SU-DHL-6 (cell line): Measurements from ENCODE around the gene RNF8.

Experiments used
- H2AFZ ChIP-seq: fragments of 200-600 bp; sonication (generic); 2 replicates; pipeline ENCODE4 v1.6.1; 2014; ENCODE audit warnings: low read depth, mild to moderate bottlenecking, moderate library complexity, mixed read lengths, antibody characterized with exemption, low read length; ENCODE audit not compliant: severe bottlenecking
- H3F3A ChIP-seq: fragments of 200-600 bp; shearing (Covaris generic); 2 replicates; pipeline ENCODE4 v1.6.0; 2016; ENCODE audit warnings: antibody characterized with exemption, mild to moderate bottlenecking; ENCODE audit not compliant: insufficient read depth
- H3K27ac ChIP-seq: fragments of 200-600 bp; sonication (generic); 2 replicates; pipeline ENCODE4 v1.5.1; 2016; ENCODE audit warnings: low read depth, mild to moderate bottlenecking, low read length, moderate library complexity, mixed read lengths
- H3K27me3 ChIP-seq: fragments of 200-600 bp; sonication (generic), shearing (Covaris generic); 2 replicates; pipeline ENCODE4 v1.6.0; 2014; ENCODE audit warnings: mild to moderate bottlenecking, low read length
- H3K36me3 ChIP-seq: fragments of 200-600 bp; sonication (generic); 2 replicates; pipeline ENCODE4 v1.6.1; 2014; ENCODE audit warnings: mild to moderate bottlenecking, low read length, mixed read lengths
- H3K4me2 ChIP-seq: fragments of 300-600, 200-600 bp; shearing (Covaris generic), sonication (generic); 2 replicates; pipeline ENCODE4 v1.6.0; 2014; ENCODE audit warnings: low read length, low read depth, mild to moderate bottlenecking; ENCODE audit not compliant: poor library complexity, severe bottlenecking
- H3K4me3 ChIP-seq: fragments of 200-600 bp; sonication (generic); 2 replicates; pipeline ENCODE4 v1.5.1; 2014; ENCODE audit warnings: antibody characterized with exemption, low read length, mild to moderate bottlenecking, mixed read lengths; ENCODE audit not compliant: insufficient read depth, poor library complexity, severe bottlenecking
- H3K79me2 ChIP-seq: fragments of 200-600 bp; sonication (generic); 2 replicates; pipeline ENCODE4 v1.6.1; 2014; ENCODE audit warnings: mild to moderate bottlenecking, low read length, moderate library complexity; ENCODE audit not compliant: insufficient read depth
- H3K9ac ChIP-seq: fragments of 200-600 bp; sonication (generic); 2 replicates; pipeline ENCODE4 v1.7.0; 2014; ENCODE audit warnings: mild to moderate bottlenecking, low read length
- H3K9me2 ChIP-seq: fragments of 200-600 bp; sonication (generic); replicated peaks from 2 replicates; pipeline ENCODE4 v1.6.1; 2014; ENCODE audit warnings: low read length; ENCODE audit not compliant: insufficient read depth
- H3K9me3 ChIP-seq: fragments of 200-600 bp; sonication (generic); 2 replicates; pipeline ENCODE4 v1.6.1; 2014; ENCODE audit warnings: low read length, mixed read lengths; ENCODE audit not compliant: insufficient read depth
- H4K20me1 ChIP-seq: fragments of 200-600 bp; sonication (generic); 2 replicates; pipeline ENCODE4 v1.6.1; 2014; ENCODE audit warnings: low read depth, mild to moderate bottlenecking, antibody characterized with exemption, low read length, moderate library complexity, mixed read lengths
- EZH2phosphoT487 ChIP-seq: fragments of 200-600 bp; sonication (generic), shearing (Covaris generic); conservative IDR thresholded peaks from 2 replicates; pipeline ENCODE4 v1.6.1; 2018; ENCODE audit warnings: mild to moderate bottlenecking, antibody characterized with exemption, low read length, moderate library complexity, mixed read lengths
- TF ChIP-seq, protein P1 (sequence below): fragments of 200-600 bp; sonication (generic); IDR thresholded peaks from one replicate; pipeline ENCODE4 v1.5.1; 2017; ENCODE audit warnings: antibody characterized with exemption, mild to moderate bottlenecking, low read length, moderate library complexity; ENCODE audit not compliant: insufficient read depth, poor library complexity, severe bottlenecking

Gene RNF8

GRCh38 chr6:37417393-37417792 is 63.6 kb downstream of the RNF8 start:
- Histone ChIP-seq H3K4me2 (no peak overlapping the region), H3F3A (no peaks in the 10 kb centered on the region), H3K79me2 (no peaks in the 10 kb centered on the region), H3K9ac (no peak overlapping the region), H3K27me3 (no peaks in the 10 kb centered on the region), H3K36me3 (no peaks in the 10 kb centered on the region), H3K9me3 (no peaks in the 10 kb centered on the region), H3K9me2 (no peaks in the 10 kb centered on the region), H3K27ac (no peak overlapping the region), H2AFZ (no peak overlapping the region), H3K4me3 (no peak overlapping the region), H4K20me1 (no peaks in the 10 kb centered on the region)
- TF ChIP-seq, protein P1, sequence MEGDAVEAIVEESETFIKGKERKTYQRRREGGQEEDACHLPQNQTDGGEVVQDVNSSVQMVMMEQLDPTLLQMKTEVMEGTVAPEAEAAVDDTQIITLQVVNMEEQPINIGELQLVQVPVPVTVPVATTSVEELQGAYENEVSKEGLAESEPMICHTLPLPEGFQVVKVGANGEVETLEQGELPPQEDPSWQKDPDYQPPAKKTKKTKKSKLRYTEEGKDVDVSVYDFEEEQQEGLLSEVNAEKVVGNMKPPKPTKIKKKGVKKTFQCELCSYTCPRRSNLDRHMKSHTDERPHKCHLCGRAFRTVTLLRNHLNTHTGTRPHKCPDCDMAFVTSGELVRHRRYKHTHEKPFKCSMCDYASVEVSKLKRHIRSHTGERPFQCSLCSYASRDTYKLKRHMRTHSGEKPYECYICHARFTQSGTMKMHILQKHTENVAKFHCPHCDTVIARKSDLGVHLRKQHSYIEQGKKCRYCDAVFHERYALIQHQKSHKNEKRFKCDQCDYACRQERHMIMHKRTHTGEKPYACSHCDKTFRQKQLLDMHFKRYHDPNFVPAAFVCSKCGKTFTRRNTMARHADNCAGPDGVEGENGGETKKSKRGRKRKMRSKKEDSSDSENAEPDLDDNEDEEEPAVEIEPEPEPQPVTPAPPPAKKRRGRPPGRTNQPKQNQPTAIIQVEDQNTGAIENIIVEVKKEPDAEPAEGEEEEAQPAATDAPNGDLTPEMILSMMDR, result no peak
- no peak for TF ChIP-seq EZH2phosphoT487

- H4K20me1 ChIP-seq, result no peaks in the 10 kb centered on the region
- no peak overlapping the region for H3K27ac ChIP-seq
- TF ChIP-seq EZH2phosphoT487, result no peak
- TF ChIP-seq, protein P1, result no peak
- H3K9me2 ChIP-seq, result no peaks in the 10 kb centered on the region
- no peaks in the 10 kb centered on the region for H3K27me3 ChIP-seq
- H3K9me3 ChIP-seq, result no peaks in the 10 kb centered on the region
- H3K9ac ChIP-seq, result no peak overlapping the region
- H3K4me2 ChIP-seq, result no peak overlapping the region
- H3F3A ChIP-seq, result no peaks in the 10 kb centered on the region
- H3K79me2 ChIP-seq, result no peaks in the 10 kb centered on the region
- no peak overlapping the region for H3K4me3 ChIP-seq
- H2AFZ ChIP-seq, result no peak overlapping the region
- no peaks in the 10 kb centered on the region for H3K36me3 ChIP-seq
These were observed 64.9 kb downstream of the RNF8 start for GRCh38 chr6:37418722-37419121.

DNA sequence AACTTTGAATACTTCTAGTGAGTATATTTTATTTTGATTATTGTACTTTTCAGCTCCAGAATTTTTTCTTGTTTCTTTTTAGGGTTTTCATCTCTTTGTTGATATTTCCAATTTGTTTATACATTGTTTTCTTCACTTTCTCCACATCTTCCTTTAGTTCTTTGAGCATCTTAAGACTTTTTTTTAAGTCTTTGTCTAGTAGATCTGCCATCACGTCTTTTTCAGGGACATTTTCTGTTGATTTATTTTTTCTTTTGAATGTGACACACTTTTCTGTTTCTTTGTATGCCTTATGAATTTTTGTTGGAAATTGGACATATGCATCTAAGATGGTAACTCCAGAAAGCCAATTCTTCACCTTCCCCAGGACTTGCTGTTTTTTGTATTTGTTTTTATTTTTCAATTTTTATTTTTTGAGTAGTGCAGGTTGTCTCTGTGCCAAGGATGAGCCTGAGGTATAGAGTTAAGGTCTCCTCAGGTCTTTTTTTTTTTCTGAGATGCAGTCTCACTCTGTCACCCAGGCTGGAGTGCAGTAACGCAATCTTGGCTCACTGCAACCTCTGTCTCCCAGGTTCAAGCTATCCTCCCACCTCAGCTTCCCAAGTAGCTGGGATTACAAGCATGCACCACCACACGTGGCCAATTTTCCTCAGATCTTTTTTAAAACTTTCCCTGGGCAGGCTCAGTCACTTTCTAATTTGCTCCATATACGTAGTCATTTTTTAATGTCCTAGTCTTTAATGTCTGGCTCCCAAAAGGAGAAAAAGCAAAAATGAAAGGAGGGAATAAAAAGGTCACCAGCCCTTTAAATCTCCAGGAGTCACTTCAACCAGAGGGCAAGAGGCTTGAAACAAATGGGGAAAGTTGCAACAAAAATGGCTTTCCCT is 72.5 kb downstream of the RNF8 start:
- no peaks in the 10 kb centered on the region for H3K36me3 ChIP-seq
- H3K9me3 ChIP-seq, result no peaks in the 10 kb centered on the region
- TF ChIP-seq EZH2phosphoT487, result no peak
- TF ChIP-seq, protein P1, result no peak
- no peaks in the 10 kb centered on the region for H4K20me1 ChIP-seq
- H3K79me2 ChIP-seq, result no peaks in the 10 kb centered on the region
- H2AFZ ChIP-seq, result no peak overlapping the region
- peaks cover 3% of the 10 kb centered on the region for H3F3A ChIP-seq
- H3K27me3 ChIP-seq, result no peaks in the 10 kb centered on the region
- no peak overlapping the region for H3K9ac ChIP-seq
- no peaks in the 10 kb centered on the region for H3K9me2 ChIP-seq
- no peak overlapping the region for H3K4me3 ChIP-seq
- no peak overlapping the region for H3K4me2 ChIP-seq
- no peak overlapping the region for H3K27ac ChIP-seq
